Dermis blood vessel endothelial cell (primary cell): ENCODE data around the gene MORN2. TPM values are rescaled to one million over a fixed set of nuclear protein-coding genes. Genes with fewer than 3 reads are reported as not detected.

Experiments used
- DNase-seq: peaks from one replicate; pipeline ENCODE4 v3.0.0; 2010
- total RNA-seq: library from RNA; depleted of rRNA; stranded (reverse); fragments of >200 nt; gene quantifications from 2 replicates; pipeline ENCODE4 v1.2.3, GENCODE V29; 2014

Gene MORN2
- total RNA-seq, 1 donor from 2014 or later: 8.7 TPM

DNA sequence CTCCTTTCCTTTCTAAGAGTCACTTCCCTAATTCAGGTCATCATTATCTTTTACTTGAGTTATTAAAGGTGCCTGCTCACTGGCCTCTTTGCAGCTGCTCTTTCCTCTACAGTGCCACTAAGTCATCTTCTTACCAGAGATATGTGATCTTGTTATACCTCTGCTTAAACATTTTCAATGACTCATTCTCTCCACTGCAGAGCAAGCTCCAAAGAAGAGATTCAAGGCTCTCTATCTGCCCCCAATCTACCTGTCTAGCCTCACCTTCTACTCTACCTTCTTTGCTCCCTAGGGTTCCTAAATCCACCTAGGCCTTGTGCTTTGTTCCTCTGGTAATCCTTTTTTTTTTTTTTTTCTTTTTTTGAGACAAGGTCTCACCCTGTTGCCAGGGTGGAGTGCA, 17.0 kb downstream of the MORN2 start:
- DNase-seq: no peak

- DNase-seq: no peak
Measured at GRCh38 chr2:38898256-38898655, 22.5 kb downstream of the MORN2 start.

GRCh38 chr2:38900726-38901125, 24.9 kb downstream of the MORN2 start:
- no peak for DNase-seq

DNA sequence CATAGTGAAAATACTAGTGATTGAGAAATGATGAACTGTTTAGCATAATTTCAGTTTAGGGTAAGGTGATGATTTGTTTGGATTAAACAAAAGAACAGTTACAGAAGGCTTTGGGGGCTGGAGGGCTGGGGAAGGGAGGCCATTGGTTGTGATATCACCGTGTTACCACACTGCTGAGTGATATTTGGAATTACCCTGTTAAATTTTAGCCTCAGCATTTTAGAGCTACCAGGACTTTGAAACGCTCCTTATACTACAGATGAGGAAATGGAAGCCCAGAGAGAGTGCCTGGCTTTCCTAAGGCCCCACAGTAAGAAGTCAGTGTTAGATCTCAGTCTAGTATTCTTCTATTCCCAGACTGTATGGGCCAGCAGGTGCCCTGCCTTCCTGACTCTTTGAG, 29.5 kb downstream of the MORN2 start:
- DNase-seq: no peak

DNA sequence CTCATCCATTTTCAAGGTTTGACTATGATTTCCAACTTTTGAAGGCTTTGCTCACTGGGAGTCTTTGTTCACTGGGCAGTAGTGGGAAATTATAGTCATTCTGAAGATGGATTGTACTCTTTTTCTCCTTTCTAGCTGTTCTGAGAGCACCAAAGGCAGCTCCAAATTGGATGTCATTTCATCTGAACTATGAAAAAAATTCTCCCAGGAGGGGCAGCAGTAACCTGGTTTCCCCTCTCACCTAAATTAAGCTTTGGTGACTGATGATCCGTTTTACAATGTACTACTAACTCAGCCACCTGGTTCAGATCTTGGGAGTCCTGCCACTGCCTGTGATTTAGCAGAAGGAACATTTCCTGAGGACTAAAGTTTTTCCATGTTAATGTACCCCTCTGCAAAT, 31.5 kb downstream of the MORN2 start:
- DNase-seq: no peak

DNA sequence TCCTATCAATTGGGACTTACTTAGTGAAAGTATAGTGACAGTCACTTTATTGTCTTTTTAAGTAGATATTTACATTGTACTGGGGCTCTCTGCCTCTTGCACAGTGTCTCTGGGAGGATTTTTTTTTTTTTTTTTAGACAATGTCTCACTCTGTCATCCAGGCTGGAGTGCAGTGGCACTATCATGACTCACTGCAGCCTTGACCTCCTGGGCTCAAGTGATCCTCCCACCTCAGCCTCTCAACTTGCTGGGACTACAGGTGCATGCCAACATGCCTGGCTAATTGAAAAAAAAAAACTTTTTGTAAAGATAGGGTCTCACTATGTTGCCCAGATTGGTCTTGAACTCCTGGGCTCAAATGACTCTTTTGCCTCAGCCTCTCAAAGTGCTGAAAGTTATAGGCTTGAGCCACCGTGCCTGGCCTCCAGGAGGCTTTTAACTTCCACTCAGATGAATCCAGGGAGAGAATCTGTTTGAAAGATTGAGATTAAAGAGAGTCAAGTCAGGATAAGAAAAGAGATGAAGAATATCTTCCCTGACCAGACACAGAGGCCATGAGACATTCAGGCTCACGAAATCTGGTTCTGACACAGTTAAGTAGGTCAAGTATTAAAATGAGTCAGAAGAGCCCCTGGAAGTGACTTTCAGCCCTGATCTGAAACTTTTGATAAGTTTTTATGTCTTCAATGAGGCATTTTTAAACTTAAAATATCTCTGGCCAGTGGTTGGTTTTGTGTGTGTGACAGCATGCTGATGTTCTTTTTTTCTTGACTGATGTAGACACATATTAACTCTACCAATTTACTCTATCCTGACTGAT, 32.2 kb downstream of the MORN2 start:
- no peak for DNase-seq

- no peak for DNase-seq
Measured at GRCh38 chr2:38909872-38910271, 34.1 kb downstream of the MORN2 start.

DNA sequence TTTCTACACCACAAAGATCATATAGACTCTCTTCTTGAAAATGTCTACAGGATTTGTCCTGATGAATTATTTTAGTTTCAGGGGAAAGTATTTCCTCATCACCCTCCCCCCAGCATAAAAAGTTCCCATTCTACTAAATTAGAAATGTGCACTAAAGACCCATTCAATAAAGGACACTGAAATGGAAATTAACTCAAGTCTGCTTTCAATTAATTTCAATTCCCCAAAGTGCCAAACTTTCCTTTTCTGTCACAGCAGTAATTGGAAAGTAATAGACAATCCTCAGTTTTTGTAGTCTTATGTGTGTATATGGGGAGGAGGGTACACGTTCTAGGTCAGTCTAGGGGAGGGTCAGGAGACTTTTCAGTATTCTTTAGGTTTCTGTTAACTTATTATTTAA, 35.4 kb downstream of the MORN2 start:
- no peak for DNase-seq

- DNase-seq: no peak
Measured at GRCh38 chr2:38912619-38913018, 36.8 kb downstream of the MORN2 start.

GRCh38 chr2:38922389-38922788, 46.6 kb downstream of the MORN2 start:
- no peak for DNase-seq

DNA sequence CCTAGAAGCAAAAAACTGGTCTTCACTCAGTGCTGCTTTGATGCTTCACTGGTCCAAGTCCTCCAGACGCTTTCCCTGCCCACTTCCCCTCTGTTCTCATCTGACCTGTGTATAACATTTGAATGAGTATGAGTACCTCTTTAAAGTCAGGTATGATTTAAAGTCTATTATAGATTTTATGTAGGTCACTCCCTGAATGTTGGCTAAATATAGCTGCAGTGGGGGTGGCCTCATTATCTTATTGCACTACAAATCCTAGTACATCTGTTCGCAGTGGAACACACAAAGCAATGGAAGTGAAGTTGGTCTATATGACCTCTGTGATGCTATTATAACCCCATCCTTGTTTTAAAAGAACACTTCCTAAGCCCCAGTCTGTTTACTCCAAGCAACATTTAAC, 47.1 kb downstream of the MORN2 start:
- no peak for DNase-seq

DNA sequence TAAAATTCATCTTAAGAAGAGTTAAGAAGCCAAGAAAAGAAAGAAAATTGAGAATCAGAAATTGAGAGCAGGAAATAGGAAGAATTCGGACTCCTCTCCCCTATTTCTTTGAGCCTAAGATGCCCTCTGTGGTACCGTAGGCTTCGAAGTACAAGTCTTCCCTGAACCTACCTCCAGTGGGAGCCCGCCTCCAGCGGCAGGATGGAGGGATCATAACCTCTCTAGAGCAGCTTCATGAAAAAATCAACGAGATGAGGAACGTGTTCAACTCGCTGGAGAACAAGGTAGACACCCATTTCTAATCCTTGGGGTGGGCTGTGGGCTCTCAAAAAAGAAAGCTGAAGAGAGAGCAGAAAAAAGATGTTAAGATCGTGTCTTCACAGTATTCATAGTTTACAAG, 50.2 kb downstream of the MORN2 start:
- DNase-seq: no peak

DNA sequence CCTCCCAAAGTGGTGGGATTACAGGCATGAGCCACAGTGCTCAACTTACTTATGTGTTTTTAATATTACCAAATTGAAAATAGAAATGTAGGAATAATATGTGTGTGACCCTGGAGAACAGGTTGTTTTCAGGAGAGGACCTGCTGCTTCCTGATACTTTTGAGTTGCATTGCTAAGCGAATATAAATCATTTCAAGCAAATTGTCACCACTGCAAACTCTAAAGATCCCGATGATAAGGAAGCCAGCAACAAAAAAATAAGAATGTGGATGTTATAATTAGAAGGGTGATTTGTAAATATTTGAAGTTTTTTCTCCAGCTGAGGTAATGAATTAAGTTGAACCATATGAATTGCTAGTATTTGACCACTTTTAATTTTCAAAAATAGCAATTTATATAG, 54.8 kb downstream of the MORN2 start:
- DNase-seq: no peak

Other genes starting within 250 kb of the MORN2 start
- gene GALM, start 209.9 kb upstream of the MORN2 start, total RNA-seq: 6.3 and 18.2 TPM in 2 replicates
- 145 and 170 TPM in 2 replicates for gene SRSF7, start 124.6 kb upstream of the MORN2 start, total RNA-seq
- 12.6 and 16.7 TPM in 2 replicates for gene GEMIN6, start 97.8 kb upstream of the MORN2 start, total RNA-seq
- 25.2 and 29.7 TPM in 2 replicates for gene DHX57, start within 50 bp of the MORN2 start, total RNA-seq
- 0.14 and 0.34 TPM in 2 replicates for gene ARHGEF33, start 13.9 kb downstream of the MORN2 start, total RNA-seq
- 13.1 and 24.9 TPM in 2 replicates for gene SOS1, start 245.1 kb downstream of the MORN2 start, total RNA-seq